Vagina (tissue), 2 donors: ENCODE measurements around the gene PMM1. TPM values are rescaled to one million over a fixed set of nuclear protein-coding genes. Genes with fewer than 3 reads are reported as not detected.
"Not testable (repeated sequence)": the region's sequence is repeated elsewhere in the genome, so short reads cannot be mapped to it uniquely, and the experiment has no call there.

Experiments
- DNase-seq, 2 donors: peaks; one replicate each; pipeline ENCODE4 v3.0.0-alpha.2; 2017; ENCODE audit errors: extremely low spot score in 2 of 2
- H3K27ac ChIP-seq: fragments of 200-600 bp; sonication (generic); one replicate; pipeline ENCODE4 v1.5.1; 2019
- H3K27me3 ChIP-seq: fragments of 200-600 bp; sonication (generic); one replicate; pipeline ENCODE4 v1.5.1; 2019
- H3K36me3 ChIP-seq, 2 donors: fragments of 200-600 bp; sonication (generic); one replicate each; pipeline ENCODE4 v1.5.1; 2017 to 2019
- H3K4me1 ChIP-seq: fragments of 200-600 bp; sonication (generic); one replicate; pipeline ENCODE4 v1.5.1; 2019
- H3K4me3 ChIP-seq, 2 donors: fragments of 200-600 bp; sonication (generic); 1 replicate in 1 of 2; 2 replicates in 1 of 2; pipeline ENCODE4 v1.5.1; 2016 to 2019
- H3K9me3 ChIP-seq: fragments of 200-600 bp; sonication (generic); one replicate; pipeline ENCODE4 v1.5.1; 2019
- POLR2A ChIP-seq, 2 donors: fragments of 450-650 bp; IDR thresholded peaks; one replicate each; pipeline ENCODE4 v1.6.1; 2017; ENCODE audit warnings: antibody characterized with exemption in 2 of 2, mild to moderate bottlenecking in 2 of 2, moderate library complexity in 2 of 2
- POLR2AphosphoS5 ChIP-seq, 2 donors: sonication (generic); formaldehyde crosslinking; IDR thresholded peaks; one replicate each; pipeline ENCODE4 v1.9.0; 2017; ENCODE audit warnings: antibody characterized with exemption in 2 of 2, mild to moderate bottlenecking in 2 of 2, low read depth in 1 of 2; ENCODE audit not compliant: insufficient read depth in 1 of 2
- intact Hi-C: fragments of 100-400 bp; cut with DNase I; formaldehyde crosslinking; loops from one replicate; pipeline ENCODE4 v1.15.1; 2023
- total RNA-seq: library from RNA; depleted of rRNA; stranded (reverse); fragments of >200 nt; gene quantifications from one replicate; pipeline ENCODE4 v1.2.3, GENCODE V29; 2016
- TF ChIP-seq, protein P1 (sequence below), 3 experiments: fragments of 450-650 bp in 2 of 3; fragments of 200-600 bp in 1 of 3; sonication (generic) in 1 of 3; IDR thresholded peaks; one replicate each; pipeline ENCODE4 v1.5.1; 2017 to 2019; ENCODE audit warnings: antibody characterized with exemption in 3 of 3, mild to moderate bottlenecking in 2 of 3, moderate library complexity in 2 of 3

The PMM1 gene
- total RNA-seq, 1 donor from 2014 or later: 40.8 TPM

DNA sequence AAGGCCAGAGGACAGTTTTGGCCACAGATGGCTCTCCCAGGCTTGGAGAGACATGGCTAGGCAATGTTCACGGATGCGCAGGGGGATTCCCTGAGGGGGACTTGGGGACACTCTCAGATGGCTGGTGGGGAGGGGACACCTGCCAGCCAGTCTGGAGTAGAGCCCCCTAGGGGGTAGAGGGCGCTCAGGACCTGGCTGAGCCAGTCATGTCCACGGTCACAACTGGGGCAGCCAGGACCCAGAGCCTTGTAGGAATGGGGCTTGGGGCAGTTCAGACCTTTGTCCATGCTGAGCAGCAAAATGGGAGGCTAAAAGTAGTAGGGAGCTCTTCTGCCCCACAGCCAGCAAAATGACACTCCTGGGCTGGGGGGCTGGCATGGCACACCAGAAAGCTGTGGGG, 27.2 kb downstream of the PMM1 start:
- intact Hi-C loops: no loop called here
- TF ChIP-seq POLR2A (IDR thresholded peaks at IDR 0.05): no peak
- TF ChIP-seq, protein P1, sequence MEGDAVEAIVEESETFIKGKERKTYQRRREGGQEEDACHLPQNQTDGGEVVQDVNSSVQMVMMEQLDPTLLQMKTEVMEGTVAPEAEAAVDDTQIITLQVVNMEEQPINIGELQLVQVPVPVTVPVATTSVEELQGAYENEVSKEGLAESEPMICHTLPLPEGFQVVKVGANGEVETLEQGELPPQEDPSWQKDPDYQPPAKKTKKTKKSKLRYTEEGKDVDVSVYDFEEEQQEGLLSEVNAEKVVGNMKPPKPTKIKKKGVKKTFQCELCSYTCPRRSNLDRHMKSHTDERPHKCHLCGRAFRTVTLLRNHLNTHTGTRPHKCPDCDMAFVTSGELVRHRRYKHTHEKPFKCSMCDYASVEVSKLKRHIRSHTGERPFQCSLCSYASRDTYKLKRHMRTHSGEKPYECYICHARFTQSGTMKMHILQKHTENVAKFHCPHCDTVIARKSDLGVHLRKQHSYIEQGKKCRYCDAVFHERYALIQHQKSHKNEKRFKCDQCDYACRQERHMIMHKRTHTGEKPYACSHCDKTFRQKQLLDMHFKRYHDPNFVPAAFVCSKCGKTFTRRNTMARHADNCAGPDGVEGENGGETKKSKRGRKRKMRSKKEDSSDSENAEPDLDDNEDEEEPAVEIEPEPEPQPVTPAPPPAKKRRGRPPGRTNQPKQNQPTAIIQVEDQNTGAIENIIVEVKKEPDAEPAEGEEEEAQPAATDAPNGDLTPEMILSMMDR (IDR thresholded peaks at IDR 0.05): no peak
- no peak for TF ChIP-seq POLR2AphosphoS5 (IDR thresholded peaks at IDR 0.05; ENCODE audit: insufficient read depth in 1 of 2, low read depth in 1 of 2)
- Histone ChIP-seq H3K9me3 (no peaks in the 10 kb centered on the region), H3K4me3 (peak overlapping the region; percentile 54 to 64), H3K27ac (peak overlapping the region; percentile 94), H3K27me3 (no peaks in the 10 kb centered on the region), H3K36me3 (no peaks in the 10 kb centered on the region), H3K4me1 (peaks cover 43% of the 10 kb centered on the region)
- no peak for DNase-seq

DNA sequence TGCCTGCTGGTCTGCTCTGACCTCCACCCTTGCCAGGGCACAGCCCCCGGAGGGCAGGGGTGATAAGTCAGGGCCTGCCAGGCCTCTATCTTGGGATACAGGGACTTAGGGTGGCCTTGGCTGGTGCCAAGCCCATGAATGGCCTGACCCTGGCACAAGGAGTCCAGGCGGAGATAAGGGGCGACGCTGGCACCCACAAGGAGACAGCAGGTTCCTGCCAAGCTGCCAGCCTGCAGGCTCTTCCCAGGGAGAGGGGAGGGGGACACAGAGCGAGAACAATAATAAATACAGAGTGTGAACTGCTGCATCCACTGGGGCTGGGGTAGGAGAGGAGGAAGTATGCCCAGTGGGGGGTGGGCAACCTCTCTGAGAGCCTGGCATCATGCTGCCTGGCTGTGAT, 27.9 kb downstream of the PMM1 start:
- H3K27me3 ChIP-seq: no peaks in the 10 kb centered on the region
- peak overlapping the region; percentile 54 to 64 for H3K4me3 ChIP-seq
- no peaks in the 10 kb centered on the region for H3K9me3 ChIP-seq
- peaks cover 43% of the 10 kb centered on the region for H3K4me1 ChIP-seq
- intact Hi-C loops: no loop called here
- no peak for TF ChIP-seq POLR2A (IDR thresholded peaks at IDR 0.05)
- no peak for TF ChIP-seq POLR2AphosphoS5 (IDR thresholded peaks at IDR 0.05; ENCODE audit: insufficient read depth in 1 of 2, low read depth in 1 of 2)
- TF ChIP-seq, protein P1 (IDR thresholded peaks at IDR 0.05): no peak
- DNase-seq: no peak
- H3K36me3 ChIP-seq: no peaks in the 10 kb centered on the region
- peak overlapping the region; percentile 94 for H3K27ac ChIP-seq

DNA sequence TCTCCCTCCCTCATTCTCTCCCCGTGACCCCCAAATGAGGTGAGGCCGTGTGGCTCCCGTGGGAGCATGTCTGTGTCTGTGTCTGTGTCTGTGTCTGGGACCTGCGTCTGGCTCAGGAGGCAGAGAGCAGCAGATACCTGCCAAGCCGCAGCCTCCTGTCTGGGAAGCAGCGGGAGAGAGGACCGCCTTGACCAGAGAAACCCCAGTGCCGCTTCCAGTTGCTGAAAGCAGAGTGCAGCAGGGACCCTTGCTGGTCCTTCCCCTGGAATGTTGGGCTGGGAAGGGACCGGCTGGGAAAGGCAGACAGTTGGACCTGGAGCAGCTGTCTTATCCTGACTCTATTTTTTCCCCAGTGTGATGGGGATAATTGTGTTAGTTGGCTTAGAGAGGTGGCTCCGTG, 28.3 kb downstream of the PMM1 start:
- Histone ChIP-seq H3K4me3 (peak overlapping the region; percentile 54 to 64), H3K4me1 (peaks cover 45% of the 10 kb centered on the region), H3K27ac (peak overlapping the region; percentile 94), H3K27me3 (no peaks in the 10 kb centered on the region), H3K9me3 (no peaks in the 10 kb centered on the region), H3K36me3 (no peaks in the 10 kb centered on the region)
- intact Hi-C loops: no loop called here
- DNase-seq: no peak
- TF ChIP-seq, protein P1 (IDR thresholded peaks at IDR 0.05): no peak
- TF ChIP-seq POLR2AphosphoS5 (IDR thresholded peaks at IDR 0.05; ENCODE audit: insufficient read depth in 1 of 2, low read depth in 1 of 2): peak in 1 of 2 donors; percentile 4

DNA sequence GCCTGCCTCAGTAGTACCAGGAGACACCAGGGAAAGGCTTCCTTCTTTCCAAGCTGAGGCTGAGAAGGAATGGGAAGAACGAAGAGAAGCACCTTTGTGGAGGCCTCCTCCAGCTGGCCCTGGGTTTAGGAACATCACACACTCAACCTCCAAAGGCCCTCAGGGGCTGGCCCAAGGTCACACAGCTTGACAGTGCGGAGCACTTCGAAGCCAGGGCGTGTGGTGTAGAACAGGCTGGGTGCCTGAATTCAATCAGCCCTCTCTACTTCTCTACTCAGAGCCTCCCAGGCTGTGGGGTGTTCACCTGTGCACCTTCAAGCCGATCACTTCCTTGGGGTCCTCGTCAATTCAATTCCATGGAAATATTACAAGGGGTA, 29.6 kb downstream of the PMM1 start:
- no peak for DNase-seq
- peak overlapping the region; percentile 94 for H3K27ac ChIP-seq
- TF ChIP-seq, protein P1 (IDR thresholded peaks at IDR 0.05): no peak
- TF ChIP-seq POLR2A (IDR thresholded peaks at IDR 0.05) (no peak), POLR2AphosphoS5 (IDR thresholded peaks at IDR 0.05; ENCODE audit: insufficient read depth in 1 of 2, low read depth in 1 of 2) (no peak)
- no peaks in the 10 kb centered on the region for H3K9me3 ChIP-seq
- no peaks in the 10 kb centered on the region for H3K36me3 ChIP-seq
- no peaks in the 10 kb centered on the region for H3K27me3 ChIP-seq
- H3K4me3 ChIP-seq: peak overlapping the region; percentile 54 to 64
- intact Hi-C loops: no loop called here
- peaks cover 35% of the 10 kb centered on the region for H3K4me1 ChIP-seq

DNA sequence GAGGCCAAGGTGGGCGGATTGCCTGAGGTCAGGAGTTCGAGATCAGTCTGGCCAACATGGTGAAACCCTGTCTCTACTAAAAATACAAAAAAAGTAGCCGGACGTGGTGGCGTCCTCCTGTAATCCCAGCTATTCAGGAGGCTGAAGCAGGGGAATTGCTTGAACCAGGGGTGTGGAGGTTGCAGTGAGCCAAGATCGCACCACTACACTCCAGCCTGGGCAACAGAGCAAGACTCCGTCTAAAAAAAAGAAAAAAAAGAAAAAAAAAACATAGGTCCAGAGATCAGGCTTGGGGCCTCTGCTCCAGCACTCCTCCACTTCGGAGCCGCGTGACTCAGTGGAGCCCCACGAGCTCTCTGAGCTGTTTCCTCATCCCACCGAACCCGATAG, 31.4 kb downstream of the PMM1 start:
- H3K27ac ChIP-seq: peak overlapping the region; percentile 68
- peaks cover 25% of the 10 kb centered on the region for H3K4me1 ChIP-seq
- intact Hi-C loops, H3K4me3 ChIP-seq, H3K9me3 ChIP-seq, H3K27me3 ChIP-seq, DNase-seq, H3K36me3 ChIP-seq: not testable (repeated sequence)
